GM21529 (cell line): ENCODE data around the gene THADA.
"Not testable (repeated sequence)": the region's sequence is repeated elsewhere in the genome, so short reads cannot be mapped to it uniquely, and the experiment has no call there.

ENCODE experiments used
- ATAC-seq: cut with Tn5 transposase; IDR thresholded peaks from one replicate; pipeline ENCODE4 v1.9.1; 2021; ENCODE audit not compliant: unreplicated experiment

Gene THADA

DNA sequence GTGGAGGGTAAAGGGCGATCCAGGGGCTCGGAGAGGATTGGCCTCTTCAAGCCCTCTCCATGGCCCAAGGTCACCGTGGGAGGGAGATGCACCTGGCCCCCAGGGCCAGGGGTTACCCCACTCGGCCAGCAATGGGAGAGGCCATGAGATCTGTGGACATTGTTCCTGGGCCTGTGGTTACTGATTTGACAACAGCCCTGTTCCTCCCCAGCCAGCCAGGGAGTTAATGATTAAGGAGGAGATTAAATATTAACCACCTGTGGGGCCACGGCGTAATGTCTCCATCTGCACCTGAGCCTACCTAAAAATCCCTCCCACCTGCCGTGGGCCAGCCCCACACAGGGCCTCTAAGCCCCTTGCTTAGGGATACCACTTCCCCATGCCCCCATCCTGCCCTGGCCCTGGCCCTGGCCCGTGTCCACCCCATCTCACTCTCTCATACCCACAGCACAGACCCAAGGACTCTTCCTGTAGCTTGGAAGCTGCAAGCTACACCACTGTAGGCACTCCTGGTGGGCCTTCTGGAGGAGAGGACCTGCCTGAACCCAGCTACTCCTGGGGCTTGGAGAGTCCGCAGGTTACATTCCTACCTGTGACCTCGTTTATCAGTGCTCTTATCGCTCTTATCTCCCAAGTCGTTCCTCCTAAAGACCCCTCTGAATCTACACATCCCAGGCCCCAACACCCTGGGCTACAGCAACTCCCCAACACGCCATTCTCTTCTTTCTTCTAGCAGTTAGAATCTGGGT, 401.5 kb downstream of the THADA start:
- ATAC-seq: peak; percentile 52

DNA sequence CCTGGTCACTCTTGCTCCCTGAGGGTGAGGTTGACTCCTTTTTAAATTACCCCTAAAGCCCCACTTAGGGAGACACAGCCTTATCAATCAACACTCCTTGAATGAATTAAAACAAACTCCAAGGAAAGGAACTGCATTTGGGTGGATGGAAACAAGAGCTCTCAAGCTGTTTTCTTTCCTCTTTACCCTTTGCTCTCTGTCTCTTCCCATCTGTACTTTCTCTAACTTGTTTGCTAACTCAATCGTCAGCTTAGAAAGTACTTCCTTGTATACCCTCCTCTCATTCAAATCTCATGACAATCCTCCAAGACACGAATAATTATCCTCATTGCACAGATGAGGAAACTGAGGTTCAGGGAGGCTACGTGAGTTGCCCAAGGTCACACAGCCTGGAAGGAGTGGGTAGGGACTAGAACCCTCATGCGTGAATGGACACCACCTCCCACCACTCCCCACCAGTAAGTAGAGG, 402.2 kb downstream of the THADA start:
- no peak for ATAC-seq

DNA sequence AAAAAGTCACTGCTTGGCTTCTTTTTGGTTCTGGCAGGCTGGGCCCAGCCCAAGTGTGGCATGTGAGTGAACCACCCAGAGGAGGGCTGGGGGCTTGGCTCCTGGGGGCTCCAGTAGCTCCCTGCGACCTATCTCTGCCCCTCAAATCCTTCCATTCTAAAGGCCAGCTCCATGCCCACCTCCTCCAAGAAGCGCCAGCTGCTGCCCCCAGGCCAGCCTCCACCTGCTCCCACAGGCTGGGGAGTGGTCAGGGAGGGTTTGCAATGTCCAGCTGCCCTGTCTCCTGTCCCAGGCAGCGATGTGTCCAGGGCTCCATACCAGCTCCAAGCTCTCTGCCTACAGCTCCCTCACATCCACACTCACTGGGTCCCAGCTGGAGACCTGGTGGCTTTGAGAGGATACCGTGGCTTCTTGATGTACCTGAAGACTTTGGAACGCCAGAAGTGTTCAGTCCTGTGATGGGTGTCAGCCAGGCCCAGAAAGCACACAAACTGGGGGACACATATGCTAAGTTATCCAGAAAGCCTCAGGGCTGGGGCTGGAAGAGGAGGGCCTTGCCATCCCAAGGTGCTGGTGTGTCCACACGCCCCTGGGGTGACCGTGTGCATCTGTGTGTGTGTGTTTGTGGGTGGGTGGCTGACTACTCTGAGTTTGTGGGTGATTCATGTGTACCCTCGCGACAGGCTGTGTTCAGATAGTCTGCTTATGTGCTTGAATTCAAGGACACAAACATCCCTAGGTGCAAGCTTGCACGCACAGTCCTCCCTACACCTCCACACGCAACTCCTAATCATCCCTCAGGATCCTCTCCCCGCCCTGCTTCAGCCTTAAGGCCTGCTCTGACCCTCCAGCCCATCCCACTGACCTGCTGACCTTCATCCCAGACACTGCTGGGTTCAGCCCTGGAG, 402.8 kb downstream of the THADA start:
- no peak for ATAC-seq

DNA sequence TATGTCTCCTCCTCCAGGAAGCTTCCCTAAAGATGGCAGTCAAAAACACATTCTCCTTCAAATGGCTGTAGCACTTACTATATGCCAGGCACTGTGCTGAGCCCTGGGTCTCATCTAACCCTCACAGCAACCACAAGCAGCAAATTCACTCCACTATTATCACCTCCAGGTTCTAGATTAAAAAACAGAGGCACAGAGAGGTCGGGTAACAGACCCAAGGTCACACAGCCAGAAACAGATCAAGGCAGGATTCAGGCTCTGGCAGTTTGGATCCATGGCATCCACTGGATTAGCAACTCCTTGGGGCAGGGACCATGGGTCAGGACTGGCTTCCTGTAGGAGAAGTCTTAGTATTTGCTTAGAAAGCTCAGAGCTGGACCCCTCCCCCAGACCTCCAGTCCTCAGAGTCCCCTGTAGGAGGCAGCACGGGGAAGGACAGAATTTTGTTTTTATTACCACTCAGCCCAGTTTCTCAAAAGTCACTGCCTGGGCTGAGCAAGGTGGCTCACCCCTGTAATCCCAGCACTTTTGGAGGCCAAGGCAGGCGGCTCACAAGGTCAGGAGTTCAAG, 403.8 kb downstream of the THADA start:
- no peak for ATAC-seq

DNA sequence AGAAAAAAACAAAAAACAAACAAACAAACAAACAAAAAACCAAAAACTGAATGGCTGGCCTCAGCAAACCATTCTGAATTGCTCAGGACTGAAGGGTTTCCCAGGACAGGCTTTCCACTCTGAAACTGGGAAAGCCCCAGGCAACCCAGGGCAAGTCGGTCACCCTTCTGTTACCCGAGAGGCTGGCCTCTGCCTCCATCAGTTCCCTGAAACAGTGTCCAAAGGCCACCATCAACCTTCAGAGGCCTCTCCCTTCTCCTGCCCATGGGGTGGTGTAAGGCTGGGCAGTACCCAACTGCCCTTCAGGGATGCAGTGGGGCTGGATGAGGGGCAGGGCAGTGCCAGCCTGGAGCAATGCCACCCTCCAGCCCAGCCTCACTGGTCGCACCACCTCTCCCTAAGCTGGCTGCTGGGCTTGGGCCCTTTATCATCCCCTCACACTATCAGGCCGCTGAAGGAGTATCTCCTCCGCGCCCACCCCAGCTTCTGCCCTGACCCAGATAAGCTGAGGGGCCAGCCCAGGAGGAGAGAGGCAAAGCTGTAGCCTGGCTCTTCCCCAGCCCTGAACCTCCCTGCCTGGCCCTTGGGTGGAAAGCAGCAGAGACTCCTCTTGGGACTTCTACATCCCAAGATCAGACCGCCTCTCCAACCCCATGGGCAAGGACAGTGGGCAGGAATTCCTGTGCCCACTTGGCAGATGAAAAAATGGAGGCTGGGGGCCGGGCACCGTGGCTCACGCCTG, 405.4 kb downstream of the THADA start:
- no peak for ATAC-seq

DNA sequence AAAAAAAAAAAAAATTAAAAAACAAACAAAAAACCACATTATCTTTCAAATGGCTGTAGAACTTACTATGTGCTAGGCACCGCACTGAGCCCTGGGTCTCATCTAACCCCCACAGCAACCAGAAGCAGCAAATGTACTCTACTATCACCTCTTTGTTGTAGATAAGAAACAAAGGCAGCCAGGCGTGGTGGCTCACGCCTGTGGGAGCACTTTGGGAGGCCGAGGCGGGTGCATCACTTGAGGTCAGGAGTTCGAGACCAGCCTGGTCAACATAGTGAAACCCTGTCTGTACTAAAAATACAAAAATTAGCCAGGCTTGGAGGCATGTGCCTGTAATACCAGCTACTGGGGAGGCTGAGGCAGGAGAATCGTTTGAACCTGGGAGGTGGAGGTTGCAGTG, 406.0 kb downstream of the THADA start:
- not testable (repeated sequence) for ATAC-seq

DNA sequence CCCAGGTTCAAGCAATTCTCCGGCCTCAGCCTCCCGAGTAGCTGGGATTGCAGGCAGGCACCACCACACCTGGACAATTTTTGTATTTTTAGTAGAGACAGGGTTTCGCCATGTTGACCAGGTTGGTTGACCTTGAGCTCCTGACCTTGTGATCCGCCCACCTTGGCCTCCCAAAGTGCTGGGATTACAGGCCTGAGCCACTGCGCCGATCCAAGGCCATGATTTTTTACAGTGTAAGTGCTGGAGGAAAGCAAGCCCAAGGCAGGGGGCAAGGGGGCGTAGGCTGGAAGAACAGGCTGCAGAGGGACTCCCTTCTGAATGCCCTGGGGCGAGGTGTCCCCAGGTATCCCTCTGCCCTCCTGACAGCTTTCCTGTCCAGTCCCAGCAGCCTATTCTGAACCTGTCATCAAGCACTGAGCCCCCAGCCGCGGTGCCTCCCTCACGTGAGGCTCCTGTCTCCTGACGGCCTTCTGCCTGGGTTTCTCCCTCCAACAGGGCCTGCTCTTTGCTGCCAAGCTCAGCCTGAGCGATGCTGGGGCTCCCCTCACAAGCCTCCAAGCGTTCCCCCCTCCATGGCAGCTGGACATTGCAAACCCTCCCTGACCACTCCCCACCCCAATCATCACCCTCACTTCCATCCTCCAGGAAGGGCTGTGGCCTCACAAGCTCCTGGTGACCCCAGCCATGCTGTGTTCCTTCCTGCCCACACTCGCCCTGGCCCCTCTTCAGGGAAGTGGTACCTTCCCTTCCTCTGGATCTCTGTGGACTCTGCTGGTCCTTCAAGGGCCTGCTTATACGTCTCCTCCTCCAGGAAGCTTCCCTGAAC, 407.1 kb downstream of the THADA start:
- ATAC-seq: no peak

DNA sequence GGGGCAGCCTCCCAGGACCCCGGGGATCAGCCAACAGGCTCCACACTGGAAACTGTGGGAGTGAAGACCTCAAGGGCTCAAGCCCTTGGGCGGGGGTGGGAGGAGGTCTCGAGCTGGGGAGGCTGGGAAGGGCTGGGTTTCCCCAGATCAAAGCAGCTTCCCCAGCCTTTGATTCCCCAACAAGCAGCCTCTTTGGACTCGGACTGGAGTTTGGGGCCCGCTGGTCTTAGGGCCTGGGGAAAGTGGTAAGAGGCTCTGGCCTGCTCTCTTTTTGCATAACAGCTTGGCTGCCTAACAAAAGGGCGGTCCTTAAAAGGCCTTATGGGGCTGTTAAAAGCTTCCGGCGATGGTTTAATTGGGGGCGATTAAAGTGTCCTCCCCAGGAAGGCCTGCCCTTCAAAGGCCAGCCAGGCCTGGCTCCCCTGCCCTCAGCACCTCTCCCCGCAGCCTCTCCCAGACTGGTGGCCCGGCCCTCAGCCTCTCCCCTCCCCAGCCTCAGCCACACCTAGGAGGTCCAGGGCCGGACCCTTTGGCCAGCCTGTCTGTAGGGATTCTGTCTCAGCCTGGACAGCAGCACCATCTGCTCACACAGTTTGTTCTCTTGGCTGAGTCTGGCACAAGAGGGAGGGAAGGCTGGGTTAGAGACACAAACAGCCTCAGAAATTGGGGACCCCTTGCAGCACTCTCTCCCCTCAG, 409.0 kb downstream of the THADA start:
- no peak for ATAC-seq

DNA sequence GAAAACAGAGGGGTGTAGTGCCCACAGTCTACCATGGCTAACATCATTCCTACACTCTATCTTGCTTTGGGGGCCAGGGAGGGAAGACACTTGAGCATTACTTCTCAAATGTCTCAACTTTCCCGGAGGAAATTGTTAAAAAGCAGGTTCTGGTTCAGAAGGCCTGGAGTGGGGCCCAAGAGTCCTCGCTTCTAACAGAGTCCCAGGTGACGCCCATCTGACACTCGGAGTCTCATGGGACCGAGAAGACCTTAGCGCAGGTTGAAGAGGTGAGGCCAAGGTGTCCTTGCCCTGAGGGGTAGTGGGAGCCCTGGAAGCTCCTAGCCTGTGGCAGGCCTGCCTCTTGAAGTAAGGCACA, 409.5 kb downstream of the THADA start:
- ATAC-seq: no peak

DNA sequence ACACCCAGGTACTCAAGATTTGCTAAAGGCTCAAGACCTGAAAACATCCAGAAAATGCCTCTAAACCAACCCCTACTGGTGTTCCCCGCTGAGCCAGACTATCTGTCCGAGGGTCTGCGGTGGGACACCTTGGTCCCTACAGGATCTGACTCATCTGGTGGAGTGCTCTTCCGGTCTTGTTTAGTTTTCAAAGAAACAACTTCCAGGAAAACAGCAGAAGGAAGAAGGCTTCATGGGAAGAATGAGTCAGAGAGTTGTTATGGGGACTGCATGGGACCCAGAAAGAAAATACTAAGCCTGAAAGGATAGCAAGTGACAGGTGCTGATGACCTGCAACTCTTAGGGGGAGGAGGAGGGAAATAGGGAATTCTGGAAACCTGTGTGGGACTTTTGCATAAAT, 410.7 kb downstream of the THADA start:
- no peak for ATAC-seq

DNA sequence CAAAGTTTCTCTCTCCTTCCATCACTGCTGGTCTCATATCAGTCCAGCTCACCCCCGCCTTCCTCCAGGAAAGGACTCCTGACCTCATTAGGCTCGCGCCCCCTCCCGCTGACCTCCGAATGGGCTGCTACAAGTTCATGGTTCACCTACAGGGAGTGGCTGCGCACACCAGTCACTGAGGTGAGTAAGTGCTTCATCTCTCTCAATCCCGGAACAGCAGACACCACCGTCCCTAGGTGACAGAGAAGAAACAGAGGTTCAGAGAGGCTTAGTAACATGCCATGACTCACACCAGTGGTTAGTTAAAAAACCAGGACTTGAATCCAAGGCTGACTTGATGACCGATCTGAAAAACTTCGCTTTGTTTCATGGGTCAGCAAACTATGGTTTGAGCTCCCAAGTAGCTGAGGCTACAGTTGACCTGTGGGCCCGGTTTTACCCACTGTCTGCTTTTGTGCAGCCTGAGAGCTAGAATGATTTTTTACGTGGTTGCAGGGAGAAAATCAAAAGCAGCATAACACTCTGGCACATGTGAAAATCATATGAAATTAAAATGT, 411.4 kb downstream of the THADA start:
- ATAC-seq: no peak

DNA sequence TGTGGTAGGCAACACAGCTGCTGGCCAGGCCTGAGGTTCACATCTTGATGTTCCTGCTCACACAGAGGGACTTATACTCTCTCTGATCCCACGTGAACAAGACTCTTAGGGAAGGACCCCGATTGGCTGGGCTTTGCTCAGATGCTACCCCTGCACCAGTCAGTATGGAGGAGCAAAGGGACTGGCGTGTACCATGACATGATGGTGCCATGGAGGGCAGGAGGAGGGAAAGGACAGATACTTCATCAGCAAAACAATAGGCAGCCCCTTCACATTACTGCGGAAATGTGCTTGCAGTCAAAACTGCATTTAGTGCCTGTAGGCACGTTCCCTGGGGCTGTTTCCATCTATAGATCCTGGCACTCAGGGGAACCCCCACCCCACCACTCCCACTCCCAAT, 412.1 kb downstream of the THADA start:
- ATAC-seq: no peak

DNA sequence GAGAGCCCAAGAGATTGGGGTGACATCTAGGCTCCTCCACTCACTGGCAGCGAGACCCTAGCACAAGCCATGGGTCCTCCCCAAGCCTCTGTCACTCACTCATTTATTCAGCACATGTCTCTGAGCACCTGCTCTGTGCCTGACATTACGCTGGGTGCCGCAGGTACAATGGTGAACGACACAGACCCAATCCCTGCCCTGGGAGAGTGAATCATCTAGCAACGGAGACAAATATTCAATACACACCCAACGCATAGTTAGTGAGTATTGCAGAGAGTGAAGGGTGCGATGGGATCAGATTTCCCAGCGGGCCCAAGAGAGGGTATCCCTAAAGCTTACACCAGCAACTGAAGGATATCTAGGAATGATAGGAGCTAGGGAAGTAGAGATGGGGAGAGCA, 414.9 kb downstream of the THADA start:
- ATAC-seq: no peak
